Activated CD8-positive, alpha-beta memory T cell treated with anti-CD3 and anti-CD28 coated beads, Interleukin-2, amount 50 U/mL, for 4 hours (primary cell): ENCODE results near the gene NCAPD2.
A peak's percentile ranks its signal among the peaks of the same experiment; 100 is the strongest.
"Not testable (repeated sequence)": the region's sequence is repeated elsewhere in the genome, so short reads cannot be mapped to it uniquely, and the experiment has no call there.

Experiments
- DNase-seq: peaks from one replicate; pipeline ENCODE4 v3.0.0-alpha.2; 2020

NCAPD2 gene

DNA sequence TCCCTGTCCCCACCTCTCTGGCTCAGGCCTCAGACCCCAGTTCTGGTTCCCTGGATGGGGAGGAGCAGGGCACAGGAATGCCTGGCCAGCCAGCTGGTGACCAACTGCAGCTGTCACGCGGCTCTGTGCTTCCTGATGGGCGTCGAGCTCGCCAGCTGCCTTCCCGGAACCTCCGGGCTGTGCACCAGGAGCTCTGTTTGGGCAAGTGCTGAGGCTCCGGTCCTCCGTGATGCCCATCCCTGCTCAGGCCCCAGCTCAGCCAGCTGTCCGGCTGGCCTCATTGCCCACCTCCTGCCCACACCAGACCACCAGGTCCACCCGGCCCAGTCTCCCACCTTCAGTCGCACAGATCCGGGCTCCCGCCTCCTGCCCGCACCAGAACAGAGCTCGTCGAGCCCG, 57.2 kb downstream of the NCAPD2 start:
- no peak for DNase-seq

DNA sequence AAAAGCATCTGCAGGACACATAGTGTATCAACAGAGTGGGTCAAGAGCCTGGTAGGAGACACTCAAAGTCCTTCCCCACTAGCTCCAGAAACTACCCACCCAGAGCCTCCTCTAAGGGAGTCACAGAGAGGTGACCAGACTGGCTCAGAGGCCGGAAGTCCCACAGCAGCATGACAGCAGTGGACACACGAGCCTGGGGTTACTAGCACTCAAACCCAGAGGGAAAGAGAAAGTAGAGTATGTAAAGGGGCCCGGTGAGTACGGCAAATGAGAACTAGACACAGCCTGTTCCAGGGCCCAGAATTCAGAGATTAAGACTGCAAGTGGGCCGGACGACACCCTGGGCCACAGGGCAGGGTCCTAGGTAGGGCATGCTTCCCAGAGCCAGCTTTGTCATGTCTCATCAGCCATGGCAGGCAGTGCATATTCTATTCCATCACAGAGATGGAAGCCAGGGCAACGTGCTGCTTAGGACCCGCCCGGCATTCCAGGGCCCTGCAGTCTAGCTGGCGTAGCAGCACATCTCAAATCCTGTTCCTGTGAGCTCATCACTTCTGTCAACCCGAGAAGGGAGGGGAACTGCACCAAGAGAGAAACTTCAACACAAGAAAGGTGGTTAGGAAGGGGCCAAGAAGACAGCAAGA, 57.7 kb downstream of the NCAPD2 start:
- DNase-seq, result no peak

DNA sequence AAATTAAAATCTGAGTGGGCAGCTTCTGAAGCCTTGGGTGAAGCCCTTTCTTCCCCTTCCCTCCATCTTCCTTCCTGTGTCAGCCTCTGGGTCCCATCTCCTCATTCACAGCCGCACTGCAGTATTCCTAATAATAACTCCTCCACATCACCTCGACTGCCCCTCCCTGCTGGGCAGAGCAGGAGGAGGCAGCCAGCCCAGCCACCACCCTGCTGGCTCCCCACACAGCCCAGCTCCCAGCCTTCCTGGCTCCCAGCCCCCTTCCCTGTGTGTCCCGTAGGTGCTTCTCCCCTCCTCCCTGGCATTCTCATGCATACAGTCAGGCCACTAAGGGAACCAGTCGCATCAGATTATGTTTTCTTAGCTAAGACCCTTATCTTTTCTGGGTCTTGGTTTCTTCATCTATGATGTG, 58.2 kb downstream of the NCAPD2 start:
- DNase-seq, result no peak

DNA sequence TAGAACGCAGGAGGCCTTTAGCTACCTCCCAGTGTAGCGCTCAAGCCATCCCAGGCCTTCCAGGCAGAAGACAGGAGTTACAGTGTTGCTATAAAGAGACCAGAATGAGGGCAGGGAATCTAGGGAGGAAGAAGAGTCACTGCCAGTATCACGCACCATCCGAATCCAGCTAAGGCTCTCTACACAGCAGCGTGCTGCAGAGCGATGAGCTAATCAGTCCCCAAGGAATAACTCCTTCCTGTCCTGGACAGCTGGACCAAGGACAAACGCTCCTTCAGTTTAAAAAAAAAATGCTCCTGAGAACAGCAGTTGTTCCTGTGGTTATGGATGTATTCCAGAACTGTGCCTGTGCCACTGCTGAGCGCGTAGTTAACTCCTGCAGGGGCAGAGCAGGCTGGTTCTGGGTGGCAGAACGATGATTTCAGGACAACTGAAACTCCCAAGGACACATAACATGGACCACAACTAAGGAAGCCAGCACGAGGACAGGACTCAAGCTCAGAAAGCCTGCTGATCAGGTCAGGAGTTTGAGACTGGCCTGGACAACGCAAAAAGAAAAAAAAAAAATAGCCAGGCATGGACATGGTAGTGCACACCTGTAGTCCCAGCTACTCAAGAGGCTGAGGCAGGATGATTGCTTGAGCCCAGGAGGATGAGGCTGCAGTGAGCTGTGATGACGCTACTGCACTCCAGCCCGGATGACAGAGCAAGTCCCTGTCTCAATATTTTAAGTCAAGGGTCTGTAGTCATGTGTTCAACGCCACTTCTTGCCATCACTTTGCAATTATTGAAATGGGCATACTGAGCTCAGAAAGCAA, 59.4 kb downstream of the NCAPD2 start:
- DNase-seq, result no peak

DNA sequence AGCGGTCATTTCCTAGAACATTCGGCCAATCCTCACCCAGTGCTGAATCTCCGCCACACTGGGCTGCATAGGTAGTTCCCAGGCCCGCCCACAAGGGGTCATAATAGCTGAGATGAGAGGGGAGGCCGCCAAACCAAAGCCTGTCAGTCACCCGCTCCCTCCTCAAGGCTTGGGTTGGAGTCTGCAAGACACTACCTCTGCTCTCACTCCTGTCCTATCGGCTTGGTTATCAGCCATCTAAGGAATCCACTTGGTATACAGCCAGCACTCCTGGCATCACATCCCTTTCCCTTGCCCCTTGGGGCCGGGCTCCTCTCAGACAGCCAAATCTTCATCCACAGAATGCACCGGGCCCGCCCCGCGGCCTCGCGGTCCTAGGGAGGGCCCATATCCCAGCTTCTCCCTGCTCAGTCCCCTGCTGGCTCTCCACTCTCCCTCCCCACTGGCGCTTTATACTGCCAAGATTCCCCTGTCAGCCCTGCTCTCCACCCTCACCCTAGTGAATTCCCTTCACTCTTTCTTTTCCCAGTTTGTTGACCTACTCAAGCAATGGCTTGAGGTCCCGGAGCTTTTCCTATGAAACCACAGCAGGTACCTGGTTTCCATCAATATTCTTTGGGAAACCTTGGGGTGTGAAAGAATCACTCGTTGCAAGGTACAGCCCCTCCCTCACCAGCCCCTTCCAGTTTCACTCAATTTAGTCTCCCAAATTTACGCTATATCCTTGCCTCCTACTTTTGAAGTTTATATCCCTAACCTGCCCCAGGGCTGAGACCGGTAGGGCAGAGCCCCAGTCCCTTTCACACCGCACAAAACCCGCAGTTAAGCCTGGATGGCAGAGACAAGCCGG, 60.5 kb downstream of the NCAPD2 start:
- peak; percentile 68 for DNase-seq

DNA sequence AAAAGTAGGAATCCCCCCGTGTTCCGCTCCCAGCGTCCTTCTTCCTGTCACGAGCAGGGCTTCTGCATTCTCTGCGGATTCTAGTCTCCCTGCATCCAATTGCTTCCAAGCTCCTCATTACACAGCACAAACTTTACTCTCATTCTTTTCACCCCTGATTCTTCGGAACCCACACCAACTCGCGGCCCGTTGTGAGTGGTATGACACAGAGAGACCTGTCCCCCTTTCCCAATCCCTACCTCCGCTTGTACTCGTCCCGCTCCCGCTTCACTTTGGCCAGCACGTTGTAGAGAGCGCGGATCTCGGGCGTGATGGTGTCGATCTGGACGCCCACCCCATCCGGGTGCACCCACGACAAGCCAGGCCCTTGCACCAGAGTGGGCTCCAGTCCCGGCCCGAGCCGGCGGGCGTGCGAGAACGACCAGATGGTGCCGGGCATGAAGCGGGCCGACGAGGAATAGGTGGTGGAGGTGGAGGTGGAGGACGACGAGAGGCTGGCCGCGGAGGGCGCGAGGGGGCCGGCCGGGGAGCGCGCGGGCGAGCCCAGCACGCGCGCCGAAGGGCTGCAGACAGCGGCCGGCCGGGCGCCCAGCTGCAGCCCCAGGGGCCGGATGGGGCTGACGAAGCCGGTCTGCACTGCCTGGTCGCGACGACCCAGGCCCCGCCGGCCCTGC, 61.3 kb downstream of the NCAPD2 start:
- no peak for DNase-seq

DNA sequence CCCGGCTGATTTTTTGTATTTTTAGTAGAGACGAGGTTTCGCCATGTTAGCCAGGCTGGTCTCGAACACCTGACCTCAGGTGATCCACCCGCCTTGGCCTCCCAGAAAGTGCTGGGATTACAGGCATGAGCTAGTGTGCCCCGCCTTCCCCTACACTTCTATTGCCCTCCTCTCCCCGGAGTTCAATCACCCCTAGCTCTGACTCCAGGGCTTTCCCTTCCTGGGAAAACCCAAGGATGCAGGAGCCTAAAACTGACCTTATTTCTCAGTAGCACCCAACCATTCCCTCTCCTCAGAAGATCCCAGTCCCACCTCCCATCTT, 62.6 kb downstream of the NCAPD2 start:
- DNase-seq, result not testable (repeated sequence)

DNA sequence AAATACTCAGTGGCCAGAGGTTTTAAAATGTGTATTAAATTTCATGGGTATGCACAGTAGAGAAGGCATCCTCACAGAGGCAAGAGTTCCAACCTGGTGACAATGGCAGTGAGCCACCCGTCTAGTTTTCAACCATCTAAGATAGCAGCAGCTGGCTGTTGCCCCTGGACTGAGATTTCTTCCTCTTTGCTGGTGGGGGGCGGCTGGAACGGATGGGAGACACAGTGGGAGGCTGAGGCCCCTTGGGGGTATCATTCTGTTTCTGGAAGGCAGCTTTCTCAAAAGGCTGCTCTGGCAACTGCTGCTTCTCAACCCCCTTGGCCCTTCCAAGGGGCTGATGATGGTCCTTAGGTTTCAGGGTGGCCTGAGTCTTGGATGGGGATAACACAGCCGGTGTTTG, 63.0 kb downstream of the NCAPD2 start:
- DNase-seq, result no peak

DNA sequence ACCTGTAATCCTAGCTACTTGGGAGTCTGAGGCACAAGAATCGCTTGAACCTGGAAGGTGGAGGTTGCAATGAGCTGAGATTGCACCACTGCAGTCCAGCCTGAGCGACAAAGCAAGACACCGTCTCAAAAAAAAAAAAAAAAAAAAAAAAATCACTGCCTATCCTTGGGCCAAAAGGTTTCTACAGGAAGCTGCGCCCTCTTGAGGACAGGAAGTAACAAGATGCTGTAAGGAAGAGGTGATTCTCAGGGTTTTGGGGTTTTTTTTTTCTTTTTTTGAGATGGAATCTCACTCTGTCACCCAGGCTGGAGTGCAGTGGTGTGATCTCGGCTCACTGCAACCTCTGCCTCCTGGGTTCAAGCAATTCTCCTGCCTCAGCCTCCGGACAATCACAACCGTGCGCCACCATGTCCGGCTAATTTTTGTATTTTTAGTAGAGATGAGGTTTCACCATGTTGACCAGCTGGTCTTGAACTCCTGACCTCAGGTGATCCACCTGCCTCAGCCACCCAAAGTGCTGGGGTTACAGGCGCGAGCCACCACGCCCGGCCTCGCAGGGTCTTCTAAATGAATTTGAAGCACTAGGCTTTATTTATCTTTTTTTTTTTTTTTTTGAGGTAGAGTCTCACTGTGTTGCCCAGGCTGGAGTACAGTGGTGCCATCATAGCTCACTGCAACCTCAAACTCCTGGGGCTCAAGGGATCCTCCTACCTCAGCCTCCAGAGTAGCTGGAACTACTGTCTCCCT, 64.3 kb downstream of the NCAPD2 start:
- not testable (repeated sequence) for DNase-seq

DNA sequence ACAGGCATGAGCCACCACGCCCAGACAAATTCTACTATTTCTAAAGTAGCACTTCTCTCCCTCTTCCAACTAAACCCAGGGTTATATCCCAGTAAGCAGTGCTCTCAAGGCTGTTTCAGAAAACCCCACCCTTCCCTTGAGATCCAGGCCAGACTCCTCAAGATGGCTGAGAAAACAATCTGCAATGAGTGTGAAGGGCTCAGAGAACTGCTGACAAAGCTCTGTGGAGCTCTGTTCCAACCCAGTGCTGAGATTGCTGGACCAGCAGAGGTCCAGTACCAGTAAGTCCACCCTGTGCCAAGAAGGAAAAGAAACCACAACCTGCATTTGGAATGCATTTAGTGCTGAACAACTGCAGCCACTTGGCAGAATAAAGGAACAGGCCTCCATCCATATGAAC, 65.6 kb downstream of the NCAPD2 start:
- DNase-seq, result no peak

DNA sequence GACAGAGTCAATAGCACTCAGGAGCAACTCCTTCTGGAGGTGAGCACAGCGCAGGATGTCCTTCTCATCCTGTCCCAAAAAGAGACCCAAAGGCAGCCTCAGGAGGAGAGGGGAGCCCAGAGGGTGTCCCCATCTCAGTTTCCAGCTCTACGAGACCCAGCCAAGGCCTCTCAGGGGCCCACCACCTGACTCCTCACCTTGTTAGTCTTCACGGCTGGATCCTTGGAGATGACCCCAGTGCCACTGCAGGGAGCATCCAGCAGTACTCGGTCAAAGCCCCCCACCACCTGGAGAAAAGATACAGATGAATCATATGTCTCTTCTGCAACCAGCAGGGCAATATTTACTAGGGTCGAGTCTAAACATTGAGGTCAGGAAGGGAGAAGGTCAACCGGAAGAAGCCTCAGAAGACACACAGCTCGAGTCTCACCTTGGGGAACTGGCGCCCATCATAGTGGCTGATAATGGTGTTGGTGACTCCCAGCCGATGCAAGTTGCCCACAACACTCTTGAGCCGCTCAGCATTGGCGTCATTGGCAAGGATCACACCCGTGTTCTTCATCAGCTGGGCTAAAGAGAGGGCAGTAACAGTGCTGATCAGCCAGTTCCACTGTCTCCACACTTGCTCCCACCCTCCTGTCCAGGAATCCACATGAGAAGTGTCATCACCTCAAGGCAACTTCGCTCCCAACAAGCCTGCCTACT, 66.8 kb downstream of the NCAPD2 start:
- DNase-seq, result no peak

DNA sequence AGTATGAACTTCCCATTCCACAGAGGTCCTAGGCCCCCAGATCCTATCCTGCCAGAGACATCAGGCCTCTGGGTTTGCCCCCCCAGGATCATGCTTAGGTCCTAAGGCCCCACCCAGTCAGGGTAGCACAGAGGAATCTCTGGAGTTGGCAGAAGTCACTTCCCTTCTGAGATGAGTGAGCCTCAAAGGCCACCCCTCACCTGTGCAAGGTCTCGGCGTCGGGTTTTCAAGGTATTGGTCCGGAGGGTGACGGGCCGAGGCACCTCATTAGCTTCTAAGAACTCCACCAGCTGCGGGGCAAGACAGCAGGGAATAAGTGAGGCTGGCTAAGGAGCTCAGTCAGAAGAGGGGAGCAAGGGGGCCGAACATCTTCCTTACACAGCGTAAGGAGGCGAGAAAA, 69.0 kb downstream of the NCAPD2 start:
- no peak for DNase-seq

DNA sequence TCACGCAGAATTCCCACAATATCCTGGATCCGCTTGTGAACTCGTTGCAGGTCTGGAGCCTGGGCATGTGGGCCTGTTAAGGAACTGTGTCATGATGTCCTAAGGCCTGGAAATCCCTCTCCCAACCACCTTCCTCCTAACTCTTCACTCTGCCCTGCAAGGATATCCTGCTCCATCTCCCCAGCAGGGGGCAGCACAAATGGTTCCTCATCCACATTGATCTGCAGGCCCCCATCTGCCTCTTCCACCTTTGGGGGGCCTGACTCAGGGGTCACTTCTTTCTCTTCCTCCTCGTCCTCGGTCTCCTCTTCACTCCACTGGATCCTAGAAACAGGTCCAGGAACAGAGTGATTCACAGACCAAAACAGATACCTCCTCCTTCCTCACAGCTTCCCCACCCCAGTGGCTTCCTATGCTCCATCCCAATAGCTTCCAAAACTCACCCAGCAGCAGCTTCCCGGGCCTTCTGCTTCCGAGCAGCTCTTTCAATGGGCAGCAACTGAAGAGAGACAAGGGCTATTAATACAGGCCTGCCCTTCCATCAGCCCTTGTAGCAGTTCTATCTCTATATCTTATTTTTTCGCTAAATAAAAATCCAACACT, 69.6 kb downstream of the NCAPD2 start:
- peak; percentile 76 for DNase-seq

DNA sequence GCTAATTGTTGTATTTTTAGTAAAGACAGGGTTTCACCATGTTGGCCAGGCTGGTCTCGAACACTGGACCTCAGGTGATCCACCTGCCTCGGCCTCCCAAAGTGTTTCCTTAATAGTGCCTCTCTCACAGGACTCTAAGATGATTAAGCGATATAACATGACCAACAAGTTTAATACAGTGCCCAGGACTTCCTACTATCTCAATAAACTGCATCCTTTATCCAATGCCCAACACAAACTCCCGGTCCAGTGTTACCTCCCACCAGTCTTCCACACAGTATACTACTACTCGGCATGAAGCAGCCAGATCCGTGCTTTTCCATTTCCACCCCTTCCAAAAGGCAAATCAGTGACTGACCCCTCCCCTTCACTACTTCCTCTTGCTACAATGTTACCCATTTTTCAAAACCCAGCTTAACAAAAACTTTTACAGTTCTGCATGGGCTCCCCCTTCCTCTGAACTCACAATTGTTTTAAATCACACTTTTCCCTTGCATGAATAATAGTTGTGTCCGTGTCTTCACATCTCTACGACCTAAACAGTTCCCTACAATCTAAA, 73.3 kb downstream of the NCAPD2 start:
- no peak for DNase-seq

DNA sequence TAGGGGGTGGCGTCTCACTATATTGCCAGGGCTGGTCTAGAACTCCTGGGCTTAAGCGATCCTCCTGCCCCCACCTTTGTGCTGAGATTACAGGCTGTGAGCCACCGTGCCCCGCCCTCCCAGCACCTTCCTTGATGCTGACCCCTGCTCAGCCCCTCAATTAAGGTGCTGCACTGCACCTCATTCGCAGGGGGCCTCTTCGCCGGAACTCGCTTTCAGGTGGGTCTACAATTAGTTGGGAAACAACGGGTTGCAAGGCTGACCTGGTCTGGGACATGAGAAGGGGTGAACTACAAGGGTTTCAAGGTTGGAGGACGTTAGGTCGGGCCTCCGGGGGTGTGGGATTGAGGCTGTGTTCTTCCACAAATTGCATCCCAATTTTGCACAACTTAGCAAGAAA, 75.4 kb downstream of the NCAPD2 start:
- DNase-seq, result no peak

DNA sequence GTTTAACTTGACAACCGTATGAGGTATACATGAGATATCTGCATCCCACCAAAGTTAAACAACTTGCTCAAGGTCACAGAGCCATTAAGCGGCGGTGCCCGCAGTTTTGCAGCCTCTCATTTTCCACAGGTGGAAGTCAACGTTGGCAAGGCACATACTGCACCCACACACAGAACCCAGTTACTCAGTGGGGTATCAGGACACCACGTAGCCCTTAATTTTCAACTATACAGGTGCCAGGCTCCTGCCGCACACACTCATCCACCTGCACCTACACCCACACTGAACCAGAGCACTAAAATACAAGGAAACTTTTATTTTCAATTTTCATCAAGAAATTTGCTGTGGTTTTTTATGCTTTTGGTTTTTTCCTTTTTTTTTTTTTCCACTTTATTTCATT, 75.9 kb downstream of the NCAPD2 start:
- no peak for DNase-seq

DNA sequence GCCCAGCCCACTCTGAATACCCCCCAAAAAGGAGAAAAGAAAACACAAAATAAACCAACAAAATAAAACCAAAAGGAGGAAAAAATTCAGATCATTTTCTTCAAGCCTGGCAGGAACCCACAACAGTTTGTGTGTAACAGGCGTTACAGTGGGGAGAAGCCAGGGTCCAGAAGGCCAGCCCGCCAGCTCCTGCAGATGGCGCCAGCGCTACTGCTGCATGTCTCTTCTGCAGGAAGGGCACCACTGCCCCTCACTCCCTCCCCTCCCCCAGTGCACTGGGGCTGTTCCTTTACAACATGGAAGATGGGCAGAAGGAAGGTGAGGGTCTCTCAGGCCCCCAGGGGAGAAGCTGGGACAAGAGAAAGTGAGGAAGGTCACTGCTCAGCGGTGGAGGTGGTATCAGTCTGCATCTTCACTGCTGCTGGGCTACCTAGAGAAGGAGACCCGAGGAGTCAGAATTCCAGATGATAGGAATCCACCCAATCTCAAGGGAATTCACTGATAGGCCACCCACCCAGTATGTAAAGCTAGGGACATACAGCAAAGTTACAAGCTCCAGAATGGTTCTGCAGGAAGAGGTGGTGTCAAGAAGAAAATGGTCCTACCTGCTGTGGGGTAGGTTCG, 76.5 kb downstream of the NCAPD2 start:
- peak; percentile 33 for DNase-seq

DNA sequence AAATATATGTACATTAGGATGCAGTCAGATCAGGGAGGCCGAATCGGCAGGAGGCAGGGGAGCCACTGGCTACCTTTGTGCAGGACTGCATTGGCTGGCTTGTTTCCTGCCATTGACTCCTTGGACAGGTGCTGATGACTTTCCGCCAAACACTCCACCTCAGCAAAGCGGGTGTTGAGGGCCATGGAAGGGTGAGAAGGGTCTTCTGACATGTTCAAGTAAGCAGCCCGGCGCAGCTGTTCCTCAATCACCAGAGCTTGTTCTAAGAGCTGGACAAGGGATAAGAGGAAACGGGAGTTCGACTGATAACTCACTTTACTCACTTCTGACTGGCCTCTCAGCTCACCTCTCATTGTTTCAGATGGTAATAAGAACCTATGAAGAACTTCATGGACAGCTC, 79.1 kb downstream of the NCAPD2 start:
- no peak for DNase-seq

DNA sequence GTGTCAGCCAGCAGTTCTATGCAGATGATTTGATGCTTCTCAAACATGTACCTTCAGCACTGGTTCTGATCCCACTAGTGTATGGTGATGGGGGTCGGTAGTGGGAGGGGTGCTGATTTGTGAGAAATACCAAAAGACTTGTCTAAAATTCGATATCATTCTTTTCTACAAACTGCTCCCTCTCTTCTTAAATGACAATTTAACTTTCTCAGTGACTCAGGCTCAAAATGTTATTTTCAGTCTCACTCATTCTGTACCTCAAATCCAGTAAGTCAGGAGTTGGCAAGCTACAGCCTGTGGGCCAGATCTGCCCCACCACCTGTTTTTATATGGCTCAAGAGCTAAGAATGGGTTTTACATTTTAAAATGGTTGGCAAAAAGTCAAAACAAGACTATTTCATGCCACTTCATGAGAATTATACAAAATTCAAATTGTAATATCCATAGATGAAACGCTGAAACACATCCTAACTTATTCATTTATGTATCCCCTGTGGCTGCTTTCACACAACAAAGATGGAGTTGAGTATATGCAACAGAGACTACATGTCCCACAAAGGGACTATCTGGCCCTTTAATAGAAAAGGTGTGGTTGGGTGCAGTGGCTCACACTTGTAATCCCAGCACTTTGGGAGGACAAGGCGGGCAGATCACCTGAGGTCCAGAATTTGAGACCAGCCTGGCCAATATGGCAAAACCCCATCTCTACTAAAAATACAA, 80.8 kb downstream of the NCAPD2 start:
- no peak for DNase-seq

DNA sequence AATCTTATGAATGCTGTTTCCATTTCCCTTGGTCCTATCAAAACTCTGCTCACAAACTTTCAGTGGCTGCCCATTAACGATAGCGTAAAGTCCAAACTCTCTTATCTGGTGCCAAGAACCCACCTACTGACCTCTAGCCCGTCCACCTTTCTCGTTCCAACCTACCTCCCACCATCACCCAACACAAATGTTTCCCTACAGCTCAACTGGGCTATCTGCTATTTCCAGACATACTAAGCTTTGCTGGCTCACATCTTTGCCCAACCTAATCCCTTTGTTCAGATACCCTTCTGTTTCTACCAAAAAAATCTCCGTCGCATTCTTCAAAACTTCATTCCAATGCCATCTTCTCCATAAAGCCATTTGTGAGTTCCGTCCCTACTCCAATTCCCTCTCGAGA, 81.7 kb downstream of the NCAPD2 start:
- DNase-seq, result no peak
